OCI-LY7 (cell line): ENCODE measurements around the gene CCSER2. TPM values are rescaled to one million over a fixed set of nuclear protein-coding genes. Genes with fewer than 3 reads are reported as not detected.

ENCODE experiments used
- BruUV-seq: library from RNA; stranded (reverse); fragments of 400-500 nt; replicated peaks from 2 replicates; lab custom pipeline; 2021; lab: Mats Ljungman, UMichigan
- CTCF ChIA-PET: fragments of 300-600 bp; sonication (Branson Sonifier 250); formaldehyde crosslinking; loops from one replicate; lab custom pipeline; 2022; ENCODE audit warnings: antibody characterized with exemption; ENCODE audit not compliant: unreplicated experiment; lab: Charles Lee
- POLR2A ChIA-PET: fragments of 300-600 bp; sonication (Branson Sonifier 250); formaldehyde crosslinking; loops from one replicate; lab custom pipeline; 2022; ENCODE audit warnings: antibody characterized with exemption; lab: Charles Lee
- DNase-seq: peaks from one replicate; pipeline ENCODE4 v3.0.0-alpha.2; 2015; ENCODE audit warnings: low spot score
- H2AFZ ChIP-seq: fragments of 200-600 bp; sonication (generic), shearing (Covaris generic); 2 replicates; pipeline ENCODE4 v1.6.1; 2014; ENCODE audit warnings: mild to moderate bottlenecking, antibody characterized with exemption, low read length, moderate library complexity
- H3K27ac ChIP-seq: fragments of 200-600 bp; sonication (generic); 2 replicates; pipeline ENCODE4 v1.5.1; 2014; ENCODE audit warnings: mixed run types, low read depth, mild to moderate bottlenecking, moderate library complexity, low read length, inconsistent platforms; ENCODE audit not compliant: poor library complexity, severe bottlenecking
- H3K36me3 ChIP-seq: fragments of 200-600 bp; sonication (generic); 2 replicates; pipeline ENCODE4 v1.6.1; 2014; ENCODE audit warnings: mild to moderate bottlenecking, antibody characterized with exemption, low read length, moderate library complexity, mixed read lengths; ENCODE audit not compliant: insufficient read depth
- H3K4me1 ChIP-seq: fragments of 200-600 bp; sonication (generic); 2 replicates; pipeline ENCODE4 v1.5.1; 2014; ENCODE audit warnings: mild to moderate bottlenecking, low read length; ENCODE audit not compliant: insufficient read depth, poor library complexity, severe bottlenecking
- H3K4me2 ChIP-seq: fragments of 200-600 bp; sonication (generic); 2 replicates; pipeline ENCODE4 v1.6.1; 2014; ENCODE audit warnings: mild to moderate bottlenecking, low read length
- H3K4me3 ChIP-seq: fragments of 200-600 bp; sonication (generic); 2 replicates; pipeline ENCODE4 v1.5.1; 2014; ENCODE audit warnings: mild to moderate bottlenecking, low read depth, low read length; ENCODE audit not compliant: poor library complexity, severe bottlenecking
- H3K79me2 ChIP-seq: fragments of 200-600 bp; sonication (generic); 2 replicates; pipeline ENCODE4 v1.6.1; 2016; ENCODE audit warnings: low read depth, mild to moderate bottlenecking, low read length, moderate library complexity, mixed read lengths; ENCODE audit not compliant: insufficient read depth
- H3K9me2 ChIP-seq: fragments of 200-600 bp; sonication (generic); 2 replicates; pipeline ENCODE4 v1.6.1; 2016; ENCODE audit warnings: mild to moderate bottlenecking, low read length, mixed read lengths; ENCODE audit not compliant: insufficient read depth
- H3K9me3 ChIP-seq: fragments of 200-600 bp; sonication (generic); 2 replicates; pipeline ENCODE4 v1.6.1; 2014; ENCODE audit warnings: mild to moderate bottlenecking, mixed run types, low read length, mixed read lengths
- H4K20me1 ChIP-seq: fragments of 200-600 bp; sonication (generic); 2 replicates; pipeline ENCODE4 v1.6.1; 2014; ENCODE audit warnings: mild to moderate bottlenecking, antibody characterized with exemption, low read length, moderate library complexity, mixed read lengths; ENCODE audit not compliant: insufficient read depth
- EZH2phosphoT487 ChIP-seq: fragments of 200-600 bp; sonication (generic); IDR thresholded peaks from 2 replicates; pipeline ENCODE4 v1.6.1; 2018; ENCODE audit warnings: low read depth, borderline replicate concordance, mild to moderate bottlenecking, mixed run types, antibody characterized with exemption, low read length, moderate library complexity, mixed read lengths
- intact Hi-C: fragments of 100-400 bp; cut with micrococcal nuclease; formaldehyde crosslinking; loops from one replicate; pipeline ENCODE4 v1.10.0; 2022; ENCODE audit not compliant: unreplicated experiment
- total RNA-seq, 2 experiments: library from RNA; depleted of rRNA in 1 of 2; stranded (reverse); fragments of >200 nt in 1 of 2; shearing (Covaris generic) in 1 of 2; gene quantifications; 2 replicates each; pipeline ENCODE4 v1.2.3, GENCODE V29; 2014 to 2022
- TF ChIP-seq, protein P1 (sequence below): fragments of 200-600 bp; sonication (generic); conservative IDR thresholded peaks from 2 replicates; pipeline ENCODE4 v1.5.1; 2014; ENCODE audit warnings: mild to moderate bottlenecking, antibody characterized with exemption, low read length, moderate library complexity, mixed read lengths

Gene CCSER2
- total RNA-seq, 2 experiments from 2014 or later: 15.9 to 30.1 TPM

DNA sequence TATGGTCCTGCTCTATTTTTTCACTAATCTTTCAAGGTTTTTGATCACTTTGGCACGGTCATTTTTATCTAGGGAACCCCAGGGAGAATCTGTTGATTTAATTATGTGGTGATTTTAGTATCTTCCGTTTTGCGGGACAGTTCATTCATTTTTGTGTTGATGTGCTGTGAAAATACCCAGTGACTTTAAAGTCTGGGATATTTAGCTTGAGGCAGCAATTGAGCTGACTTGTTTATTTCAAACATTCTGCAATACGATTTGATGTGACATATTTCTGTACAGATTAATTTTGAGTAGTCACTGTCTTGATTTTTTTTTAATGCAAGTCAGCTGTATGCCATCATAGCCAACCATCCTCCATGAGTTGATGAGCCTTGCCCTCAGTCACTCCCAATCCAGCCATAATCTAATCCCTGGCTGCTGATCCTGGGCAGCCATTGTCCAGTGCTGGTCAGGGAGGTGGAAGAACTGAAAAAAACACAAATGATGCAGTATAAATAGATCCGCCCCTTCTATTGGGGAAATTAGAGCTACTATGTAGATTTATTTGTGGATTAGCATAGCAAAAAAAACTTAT is 183.4 kb downstream of the CCSER2 start:
- BruUV-seq: no TSS peak
- intact Hi-C loops: no loop called here

DNA sequence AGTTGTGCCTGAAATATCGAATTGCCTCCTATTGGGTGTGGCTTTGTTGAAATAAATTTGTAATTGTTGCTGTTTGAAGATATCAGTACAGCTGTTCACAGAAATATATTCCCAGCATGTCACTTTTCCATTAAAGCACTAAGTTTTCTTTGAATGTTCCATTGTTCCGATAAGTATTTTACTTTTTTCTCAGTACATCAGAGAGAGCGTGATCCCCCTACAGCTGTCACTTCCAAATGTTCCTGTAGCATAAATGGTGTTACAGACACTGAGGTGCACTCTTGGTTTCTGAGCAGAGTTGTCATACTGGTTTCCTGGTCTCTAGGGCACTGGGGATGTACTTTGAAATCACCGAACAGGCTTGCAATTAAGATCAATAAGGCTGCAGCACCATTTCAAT is 189.2 kb downstream of the CCSER2 start:
- no TSS peak for BruUV-seq
- DNase-seq: no peak
- Histone ChIP-seq H3K4me3 (no peak overlapping the region), H3K9me3 (no peaks in the 10 kb centered on the region), H3K4me2 (no peak overlapping the region), H2AFZ (no peak overlapping the region), H3K36me3 (no peaks in the 10 kb centered on the region), H3K79me2 (no peaks in the 10 kb centered on the region), H3K9me2 (no peaks in the 10 kb centered on the region), H4K20me1 (no peaks in the 10 kb centered on the region), H3K27ac (no peak overlapping the region), H3K4me1 (no peaks in the 10 kb centered on the region)
- intact Hi-C loops: no loop called here
- TF ChIP-seq EZH2phosphoT487: no peak
- TF ChIP-seq, protein P1, sequence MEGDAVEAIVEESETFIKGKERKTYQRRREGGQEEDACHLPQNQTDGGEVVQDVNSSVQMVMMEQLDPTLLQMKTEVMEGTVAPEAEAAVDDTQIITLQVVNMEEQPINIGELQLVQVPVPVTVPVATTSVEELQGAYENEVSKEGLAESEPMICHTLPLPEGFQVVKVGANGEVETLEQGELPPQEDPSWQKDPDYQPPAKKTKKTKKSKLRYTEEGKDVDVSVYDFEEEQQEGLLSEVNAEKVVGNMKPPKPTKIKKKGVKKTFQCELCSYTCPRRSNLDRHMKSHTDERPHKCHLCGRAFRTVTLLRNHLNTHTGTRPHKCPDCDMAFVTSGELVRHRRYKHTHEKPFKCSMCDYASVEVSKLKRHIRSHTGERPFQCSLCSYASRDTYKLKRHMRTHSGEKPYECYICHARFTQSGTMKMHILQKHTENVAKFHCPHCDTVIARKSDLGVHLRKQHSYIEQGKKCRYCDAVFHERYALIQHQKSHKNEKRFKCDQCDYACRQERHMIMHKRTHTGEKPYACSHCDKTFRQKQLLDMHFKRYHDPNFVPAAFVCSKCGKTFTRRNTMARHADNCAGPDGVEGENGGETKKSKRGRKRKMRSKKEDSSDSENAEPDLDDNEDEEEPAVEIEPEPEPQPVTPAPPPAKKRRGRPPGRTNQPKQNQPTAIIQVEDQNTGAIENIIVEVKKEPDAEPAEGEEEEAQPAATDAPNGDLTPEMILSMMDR: no peak
- ChIA-PET POLR2A (no interaction called here), CTCF (no interaction called here)

More for the DNA sequence above, 183.4 kb downstream of the CCSER2 start:
- POLR2A ChIA-PET: interaction anchor here (0.7 kb wide), 1 partner anchor 72 kb away, joined by 6 read pairs; no protein-coding TSS in a partner anchor
- H3K4me3 ChIP-seq: no peak overlapping the region
- H3K27ac ChIP-seq: no peak overlapping the region
- no peaks in the 10 kb centered on the region for H3K9me3 ChIP-seq
- no peaks in the 10 kb centered on the region for H3K9me2 ChIP-seq
- H3K79me2 ChIP-seq: no peaks in the 10 kb centered on the region
- CTCF ChIA-PET: no interaction called here
- H3K36me3 ChIP-seq: no peaks in the 10 kb centered on the region
- no peak overlapping the region for H2AFZ ChIP-seq
- no peak overlapping the region for H3K4me2 ChIP-seq
- H3K4me1 ChIP-seq: no peaks in the 10 kb centered on the region
- no peaks in the 10 kb centered on the region; the same call in 1 of the 2 replicates for H4K20me1 ChIP-seq
- DNase-seq: no peak
- no peak for TF ChIP-seq EZH2phosphoT487
- TF ChIP-seq, protein P1: no peak

DNA sequence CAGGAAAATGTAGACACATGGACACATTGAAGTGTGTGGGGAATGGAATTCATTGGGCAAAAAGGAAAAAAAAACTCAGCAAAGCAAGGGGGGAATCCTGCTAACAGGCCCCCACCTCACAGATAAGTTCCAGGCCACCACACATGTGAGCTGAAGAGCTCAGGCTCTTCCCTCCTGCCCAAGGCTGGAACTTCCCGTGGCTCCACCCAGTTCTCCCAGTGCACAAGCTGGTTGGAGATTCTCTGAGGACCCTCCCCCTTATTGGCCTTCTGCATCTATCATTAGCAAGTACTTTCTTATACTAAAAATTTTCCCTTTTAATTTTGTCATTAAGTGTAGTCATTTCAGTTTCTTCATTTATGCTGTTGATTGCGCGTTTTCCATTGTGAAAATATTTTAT is 190.8 kb downstream of the CCSER2 start:
- Histone ChIP-seq H2AFZ (no peak overlapping the region), H3K27ac (no peak overlapping the region), H4K20me1 (no peaks in the 10 kb centered on the region), H3K9me3 (no peaks in the 10 kb centered on the region), H3K4me1 (no peaks in the 10 kb centered on the region), H3K9me2 (no peaks in the 10 kb centered on the region), H3K36me3 (no peaks in the 10 kb centered on the region), H3K4me2 (no peak overlapping the region), H3K4me3 (no peak overlapping the region), H3K79me2 (no peaks in the 10 kb centered on the region)
- CTCF ChIA-PET: no interaction called here
- intact Hi-C loops: no loop called here
- BruUV-seq: no TSS peak
- TF ChIP-seq EZH2phosphoT487: no peak
- TF ChIP-seq, protein P1: no peak
- POLR2A ChIA-PET: no interaction called here
- no peak for DNase-seq
